Osteocyte (in vitro differentiated cells): Measurements from ENCODE around the gene ZNF24. TPM values are rescaled to one million over a fixed set of nuclear protein-coding genes. Genes with fewer than 3 reads are reported as not detected.
A peak's percentile ranks its signal among the peaks of the same experiment; 100 is the strongest.

ENCODE experiments used
- DNase-seq: peaks from one replicate; pipeline ENCODE4 v3.0.0; 2021; ENCODE audit warnings: mixed read lengths; ENCODE audit not compliant: unreplicated experiment; ENCODE audit errors: extremely low spot score
- H3K27ac Mint-ChIP-seq: one replicate; pipeline ENCODE4 v1.8.0; 2021; ENCODE audit warnings: mild to moderate bottlenecking, mixed read lengths; ENCODE audit not compliant: unreplicated experiment
- H3K27me3 Mint-ChIP-seq: one replicate; pipeline ENCODE4 v1.8.0; 2021; ENCODE audit warnings: mixed read lengths; ENCODE audit not compliant: unreplicated experiment
- H3K36me3 Mint-ChIP-seq: one replicate; pipeline ENCODE4 v1.8.0; 2021; ENCODE audit warnings: mixed read lengths; ENCODE audit not compliant: unreplicated experiment
- H3K4me1 Mint-ChIP-seq: one replicate; pipeline ENCODE4 v1.8.0; 2021; ENCODE audit warnings: mixed read lengths; ENCODE audit not compliant: unreplicated experiment
- H3K4me3 Mint-ChIP-seq: one replicate; pipeline ENCODE4 v1.8.0; 2021; ENCODE audit warnings: mild to moderate bottlenecking, moderate library complexity, mixed read lengths; ENCODE audit not compliant: unreplicated experiment
- H3K9me3 Mint-ChIP-seq: one replicate; pipeline ENCODE4 v1.8.0; 2021; ENCODE audit warnings: mixed read lengths; ENCODE audit not compliant: unreplicated experiment
- CTCF ChIP-seq: fragments of 200-600 bp; sonication (generic); IDR thresholded peaks from 2 replicates; pipeline ENCODE4 v1.5.0; 2021; ENCODE audit warnings: antibody characterized with exemption, mild to moderate bottlenecking, moderate library complexity
- total RNA-seq: library from RNA; stranded (reverse); gene quantifications from 2 replicates; pipeline ENCODE4 v1.2.1, GENCODE V29; 2021

Gene ZNF24
- total RNA-seq, 1 donor from 2014 or later: 43.2 TPM

- Mint-ChIP-seq H3K27ac (no peak overlapping the region), H3K4me3 (no peak overlapping the region), H3K9me3 (peaks cover 10% of the 10 kb centered on the region), H3K27me3 (peaks cover 19% of the 10 kb centered on the region), H3K36me3 (no peaks in the 10 kb centered on the region), H3K4me1 (peaks cover 7% of the 10 kb centered on the region)
- no peak for TF ChIP-seq CTCF
- DNase-seq: no peak
Measured at GRCh38 chr18:35378574-35378896, 34.3 kb upstream of the ZNF24 start.

GRCh38 chr18:35377875-35378573 lies 33.8 kb upstream of the ZNF24 start:
- TF ChIP-seq CTCF: no peak
- Mint-ChIP-seq H3K4me1 (peaks cover 7% of the 10 kb centered on the region), H3K27me3 (peaks cover 19% of the 10 kb centered on the region), H3K27ac (peak overlapping the region; percentile 57), H3K9me3 (peaks cover 10% of the 10 kb centered on the region), H3K4me3 (peak overlapping the region; percentile 77), H3K36me3 (no peaks in the 10 kb centered on the region)
- no peak for DNase-seq

GRCh38 chr18:35376742-35377695 lies 32.8 kb upstream of the ZNF24 start, which contains the start of gene ZNF396:
ZNF396 (minus strand) TSS chr18:35377337; CDS start chr18:35374292, 3,045 bp downstream.
- peaks cover 7% of the 10 kb centered on the region for H3K4me1 Mint-ChIP-seq
- peak within 1 kb of the TSS; percentile 77 for H3K4me3 Mint-ChIP-seq
- no peak for TF ChIP-seq CTCF
- no peaks in the 10 kb centered on the region for H3K36me3 Mint-ChIP-seq
- H3K9me3 Mint-ChIP-seq: peaks cover 5% of the 10 kb centered on the region
- H3K27ac Mint-ChIP-seq: peak within 1 kb of the TSS; percentile 57
- DNase-seq: peak; percentile 91
- H3K27me3 Mint-ChIP-seq: peaks cover 19% of the 10 kb centered on the region

DNA sequence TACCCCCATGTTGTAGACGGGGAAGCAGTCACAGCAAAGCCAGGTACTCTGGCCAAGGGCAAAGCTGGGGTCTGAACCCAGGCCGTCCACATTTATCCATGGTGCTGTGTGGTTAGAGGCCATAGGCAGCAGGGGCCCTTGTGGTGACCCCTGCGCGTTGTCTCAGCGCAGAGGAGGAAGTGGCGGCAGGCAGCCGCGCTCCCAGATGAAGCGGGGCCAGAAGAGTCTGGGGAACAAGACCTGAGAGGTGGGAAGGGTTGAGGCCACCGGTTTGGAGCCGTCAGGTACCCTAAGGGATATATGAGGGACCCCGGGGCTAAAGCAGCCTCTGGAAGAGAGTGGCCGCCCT lies 32.1 kb upstream of the ZNF24 start:
- TF ChIP-seq CTCF: no peak
- H3K4me3 Mint-ChIP-seq: peak overlapping the region; percentile 73
- H3K27ac Mint-ChIP-seq: peak overlapping the region; percentile 15
- H3K27me3 Mint-ChIP-seq: peaks cover 19% of the 10 kb centered on the region
- H3K36me3 Mint-ChIP-seq: no peaks in the 10 kb centered on the region
- H3K9me3 Mint-ChIP-seq: peaks cover 4% of the 10 kb centered on the region
- no peak for DNase-seq
- peaks cover 7% of the 10 kb centered on the region for H3K4me1 Mint-ChIP-seq

- H3K27ac Mint-ChIP-seq: no peak overlapping the region
Measured at GRCh38 chr18:35374708-35375107, 30.5 kb upstream of the ZNF24 start.

More at GRCh38 chr18:35374708-35375107, 30.5 kb upstream of the ZNF24 start:
- no peak for TF ChIP-seq CTCF
- DNase-seq: no peak
- Mint-ChIP-seq H3K36me3 (no peaks in the 10 kb centered on the region), H3K4me1 (peaks cover 7% of the 10 kb centered on the region), H3K9me3 (no peaks in the 10 kb centered on the region), H3K4me3 (no peak overlapping the region), H3K27me3 (peaks cover 19% of the 10 kb centered on the region)
